Breast epithelium (tissue), 4 donors: Measurements from ENCODE around the gene NUB1. TPM values are rescaled to one million over a fixed set of nuclear protein-coding genes. Genes with fewer than 3 reads are reported as not detected.

ENCODE experiments used
- DNase-seq, 2 donors: peaks; one replicate each; pipeline ENCODE4 v3.0.0-alpha.2; 2019; ENCODE audit warnings: low spot score in 2 of 2
- H3K27ac ChIP-seq, 2 donors: fragments of 200-600 bp; sonication (generic) in 1 of 2; one replicate each; pipeline ENCODE4 v1.5.1; 2016 to 2019; ENCODE audit warnings: mild to moderate bottlenecking in 1 of 2
- H3K27me3 ChIP-seq, 2 donors: fragments of 200-600 bp; sonication (generic) in 1 of 2; one replicate each; pipeline versions ENCODE4 v1.5.1 to v1.6.0; 2017 to 2019; ENCODE audit warnings: control low read depth in 1 of 2, mild to moderate bottlenecking in 1 of 2
- H3K36me3 ChIP-seq: fragments of 200-600 bp; one replicate; pipeline ENCODE4 v1.5.1; 2019
- H3K4me1 ChIP-seq, 2 donors: fragments of 200-600 bp; sonication (generic); one replicate each; pipeline ENCODE4 v1.5.1; 2016 to 2019; ENCODE audit warnings: control low read depth in 1 of 2
- H3K4me3 ChIP-seq, 3 donors: fragments of 200-600 bp; sonication (generic); 1 replicate in 2 of 3; 2 replicates in 1 of 3; pipeline ENCODE4 v1.5.1; 2016 to 2019; ENCODE audit warnings: mild to moderate bottlenecking in 3 of 3, moderate library complexity in 2 of 3
- H3K9me3 ChIP-seq, 2 donors: fragments of 200-600 bp; sonication (generic) in 1 of 2; one replicate each; pipeline ENCODE4 v1.5.1; 2016 to 2019; ENCODE audit warnings: control low read depth in 1 of 2
- CTCF ChIP-seq, 3 donors: fragments of 450-650 bp; IDR thresholded peaks; one replicate each; pipeline ENCODE4 v1.5.1; 2016 to 2017; ENCODE audit warnings: antibody characterized with exemption in 3 of 3, mild to moderate bottlenecking in 3 of 3, moderate library complexity in 3 of 3
- POLR2A ChIP-seq: fragments of 450-650 bp; IDR thresholded peaks from one replicate; pipeline ENCODE4 v1.6.1; 2016; ENCODE audit warnings: antibody characterized with exemption, mild to moderate bottlenecking, moderate library complexity
- POLR2AphosphoS5 ChIP-seq, 3 donors: sonication (generic); formaldehyde crosslinking; IDR thresholded peaks; one replicate each; pipeline ENCODE4 v1.6.1; 2017; ENCODE audit warnings: antibody characterized with exemption in 3 of 3
- intact Hi-C: fragments of 100-400 bp; cut with DNase I; formaldehyde crosslinking; loops from one replicate; pipeline ENCODE4 v1.15.1; 2023; ENCODE audit warnings: low total_unique reads
- total RNA-seq, 3 donors: library from RNA; depleted of rRNA; stranded (reverse); fragments of >200 nt; gene quantifications; one replicate each; pipeline ENCODE4 v1.1.0, GENCODE V29; 2016

NUB1 gene
- total RNA-seq, 3 donors from 2014 or later: 61.9 to 71.7 (median 62.7) TPM

DNA sequence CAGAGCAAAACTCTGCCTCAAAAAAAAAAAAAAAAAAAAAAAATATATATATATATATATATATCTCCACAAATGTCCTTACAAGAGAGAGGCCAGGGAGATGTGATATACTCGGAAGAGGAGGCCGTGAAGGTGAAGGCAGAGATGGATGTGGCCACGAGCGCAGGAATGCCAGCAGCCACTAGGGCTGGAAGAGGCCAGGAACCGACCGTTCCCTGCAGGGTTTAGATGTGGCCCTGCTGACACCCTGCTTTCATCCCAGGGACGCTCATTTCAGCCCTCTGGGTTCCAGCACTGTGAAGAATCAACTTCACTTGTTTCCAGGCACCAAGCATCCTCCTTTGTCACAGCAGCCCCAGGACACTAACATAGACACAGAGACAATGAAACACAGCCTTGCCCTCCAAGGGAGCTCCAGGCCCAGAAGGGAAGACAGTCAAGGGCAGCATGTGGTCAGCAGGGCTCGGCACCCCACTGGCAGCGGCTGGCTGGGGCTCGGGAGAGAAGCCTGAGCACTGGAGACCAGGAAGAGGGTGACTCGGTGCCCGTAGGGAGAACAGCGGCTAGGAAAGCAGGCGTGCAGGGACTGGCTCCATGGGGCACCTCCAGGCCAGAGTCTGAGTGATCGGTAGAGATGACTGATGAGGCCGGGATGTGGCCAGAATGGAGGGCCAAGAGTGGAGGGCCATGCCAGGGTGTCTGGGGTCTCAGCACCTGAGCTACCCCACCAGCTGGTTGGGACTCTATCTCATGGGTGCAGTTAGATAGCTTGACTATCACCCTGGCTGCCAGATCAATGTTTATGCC lies 60.6 kb downstream of the NUB1 start:
- no peak overlapping the region for H3K4me3 ChIP-seq
- intact Hi-C loops: no loop called here
- no peaks in the 10 kb centered on the region for H3K36me3 ChIP-seq
- peaks cover 0 to 7% of the 10 kb centered on the region in 2 donors for H3K4me1 ChIP-seq
- TF ChIP-seq POLR2AphosphoS5 (IDR thresholded peaks at IDR 0.05) (no peak), POLR2A (no peak), CTCF (IDR thresholded peaks at IDR 0.05) (no peak)
- H3K27ac ChIP-seq: no peak overlapping the region
- no peaks in the 10 kb centered on the region for H3K9me3 ChIP-seq
- H3K27me3 ChIP-seq: no peaks in the 10 kb centered on the region
- no peak for DNase-seq

GRCh38 chr7:151403764-151404163 lies 62.2 kb downstream of the NUB1 start:
- intact Hi-C loops: no loop called here
- DNase-seq: no peak

GRCh38 chr7:151404216-151405011 lies 62.8 kb downstream of the NUB1 start:
- Histone ChIP-seq H3K4me1 (peaks cover 4 to 11% of the 10 kb centered on the region in 2 donors), H3K27me3 (peaks cover 0 to 5% of the 10 kb centered on the region in 2 donors), H3K27ac (peak overlapping the region; percentile 60 to 84), H3K4me3 (peak overlapping the region in 1 of 3 donors; percentile 39), H3K9me3 (no peaks in the 10 kb centered on the region), H3K36me3 (no peaks in the 10 kb centered on the region)
- TF ChIP-seq POLR2A: no peak
- TF ChIP-seq CTCF (IDR thresholded peaks at IDR 0.05): no peak
- peak in 1 of 3 donors; percentile 20 for TF ChIP-seq POLR2AphosphoS5 (IDR thresholded peaks at IDR 0.05)
- DNase-seq: no peak
- intact Hi-C loops: no loop called here

More at GRCh38 chr7:151403764-151404163, 62.2 kb downstream of the NUB1 start:
- Histone ChIP-seq H3K4me3 (peak overlapping the region in 1 of 3 donors; percentile 2), H3K9me3 (no peaks in the 10 kb centered on the region), H3K36me3 (no peaks in the 10 kb centered on the region), H3K27ac (peak overlapping the region; percentile 60 to 84), H3K27me3 (no peaks in the 10 kb centered on the region), H3K4me1 (peaks cover under 1 to 11% of the 10 kb centered on the region in 2 donors)
- TF ChIP-seq CTCF (IDR thresholded peaks at IDR 0.05): no peak
- TF ChIP-seq POLR2A: no peak
- no peak for TF ChIP-seq POLR2AphosphoS5 (IDR thresholded peaks at IDR 0.05)

DNA sequence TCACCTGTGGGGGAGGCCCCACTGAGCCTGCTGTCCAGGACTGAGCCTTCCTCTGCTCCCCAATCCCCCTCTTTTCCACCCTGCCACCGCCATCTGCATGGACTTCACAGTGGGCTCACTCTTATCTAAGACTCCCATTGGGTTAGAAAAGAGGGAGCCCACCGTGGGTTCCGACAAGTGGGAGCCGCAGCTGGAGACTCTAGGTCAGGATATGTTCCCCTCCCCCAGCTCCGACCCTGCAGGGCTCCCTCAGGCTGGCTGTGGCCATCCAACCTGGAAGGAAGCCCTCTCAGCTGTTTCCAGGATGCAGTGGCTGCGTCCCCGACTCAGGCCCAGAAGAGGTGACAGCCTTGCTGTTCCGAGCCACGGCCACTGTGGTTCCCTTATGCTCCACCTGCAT lies 63.4 kb downstream of the NUB1 start:
- peaks cover 4 to 11% of the 10 kb centered on the region in 2 donors for H3K4me1 ChIP-seq
- peaks cover 0 to 11% of the 10 kb centered on the region in 2 donors for H3K27me3 ChIP-seq
- TF ChIP-seq POLR2A (no peak), CTCF (IDR thresholded peaks at IDR 0.05) (no peak), POLR2AphosphoS5 (IDR thresholded peaks at IDR 0.05) (no peak)
- no peaks in the 10 kb centered on the region for H3K9me3 ChIP-seq
- no peak for DNase-seq
- H3K27ac ChIP-seq: peak overlapping the region; percentile 60 to 84
- H3K4me3 ChIP-seq: peak overlapping the region in 1 of 3 donors; percentile 39
- intact Hi-C loops: no loop called here
- no peaks in the 10 kb centered on the region for H3K36me3 ChIP-seq
